GM12865 (cell line): Measurements from ENCODE around the gene NEK1.

Experiments used
- DNase-seq: peaks from one replicate; pipeline ENCODE4 v3.0.0; 2010; ENCODE audit warnings: low read depth
- H3K4me3 ChIP-seq: 2 replicates; pipeline ENCODE4 v1.5.1; 2011; ENCODE audit warnings: mild to moderate bottlenecking, low read depth, low read length, control low read depth
- CTCF ChIP-seq: IDR thresholded peaks from 2 replicates; pipeline ENCODE4 v1.5.1; 2011; ENCODE audit warnings: low read length, control low read depth, low read depth, inconsistent platforms; ENCODE audit not compliant: insufficient read depth; ENCODE audit errors: missing control alignments

NEK1 gene

GRCh38 chr4:169658196-169658595 is 45.8 kb upstream of the NEK1 start:
- DNase-seq, result no peak
- no peak for TF ChIP-seq CTCF
- H3K4me3 ChIP-seq, result no peak overlapping the region

- H3K4me3 ChIP-seq, result no peak overlapping the region
- DNase-seq, result no peak
- TF ChIP-seq CTCF, result no peak
These were observed 45.2 kb upstream of the NEK1 start for GRCh38 chr4:169657470-169658107.

- no peak for TF ChIP-seq CTCF
- no peak for DNase-seq
- no peak overlapping the region for H3K4me3 ChIP-seq
These were observed 43.0 kb upstream of the NEK1 start for GRCh38 chr4:169655401-169655800.

GRCh38 chr4:169652535-169652934 is 40.2 kb upstream of the NEK1 start:
- no peak for TF ChIP-seq CTCF
- H3K4me3 ChIP-seq, result no peak overlapping the region
- DNase-seq, result no peak

- TF ChIP-seq CTCF, result no peak
- no peak overlapping the region for H3K4me3 ChIP-seq
- no peak for DNase-seq
These were observed 38.0 kb upstream of the NEK1 start for GRCh38 chr4:169650227-169650936.

GRCh38 chr4:169649545-169650226 is 37.3 kb upstream of the NEK1 start:
- no peak overlapping the region for H3K4me3 ChIP-seq
- no peak for DNase-seq
- TF ChIP-seq CTCF, result no peak
